ENCODE data around the gene NXN.

DNA sequence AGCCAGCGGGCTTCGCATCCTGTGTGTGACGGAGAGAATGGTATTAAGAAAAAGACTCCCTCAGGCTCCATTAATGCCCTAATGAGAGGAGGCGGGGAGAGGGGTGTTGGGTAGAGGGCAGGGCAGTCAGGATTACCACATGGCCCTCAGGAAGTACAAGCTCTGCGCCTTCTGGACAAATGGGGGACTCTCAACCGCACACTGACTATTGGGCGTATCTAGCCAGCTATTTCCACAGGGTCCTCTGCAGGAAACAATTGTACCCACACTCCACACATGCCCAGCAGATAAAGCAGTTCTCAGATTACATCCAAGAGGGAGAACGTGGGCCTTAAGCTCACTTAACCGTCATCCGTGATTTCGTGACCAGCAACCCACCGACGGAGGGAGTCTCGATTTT lies 14.7 kb downstream of the NXN start:
- TF ChIP-seq EZH2 (IDR thresholded peaks at IDR 0.05; ENCODE audit: insufficient read depth, poor library complexity, severe bottlenecking) (no peak), EZH2phosphoT487 (IDR thresholded peaks at IDR 0.05; ENCODE audit: insufficient read depth, low read depth) (no peak)

Measured in GM23248 (cell line).